HG03571 (cell line): Measurements from ENCODE around the gene PDX1.

Source experiments
- ATAC-seq: cut with Tn5 transposase; IDR thresholded peaks from one replicate; pipeline ENCODE4 v1.9.1; 2021; ENCODE audit not compliant: unreplicated experiment

PDX1 gene

GRCh38 chr13:27919934-27920676 is at the start of gene PDX1:
PDX1 (plus strand) TSS chr13:27920000; CDS start chr13:27920139, 139 bp downstream.
- ATAC-seq = no peak

- no peak for ATAC-seq
Measured at GRCh38 chr13:27878274-27878673, 41.5 kb upstream of the PDX1 start.

- ATAC-seq = no peak
Measured at GRCh38 chr13:27889471-27889870, 30.3 kb upstream of the PDX1 start.

DNA sequence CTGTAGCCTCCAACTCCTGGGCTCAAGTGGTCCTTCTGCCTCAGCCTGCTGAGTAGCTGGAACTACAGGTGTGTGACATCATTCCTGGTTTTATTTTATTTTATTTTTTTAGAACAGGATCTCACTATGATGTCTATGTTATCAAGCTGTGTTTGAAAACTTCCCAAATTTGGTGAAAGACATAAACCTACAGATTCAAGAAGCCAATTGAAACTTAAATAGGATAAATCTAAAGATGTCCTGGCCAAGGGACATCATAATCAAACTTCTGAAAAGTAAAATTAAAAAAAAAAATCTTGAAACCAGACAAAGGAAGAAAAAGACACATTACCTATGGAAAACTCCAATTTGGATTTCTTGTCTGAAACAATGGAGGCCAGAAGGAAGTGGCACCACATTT is 23.1 kb upstream of the PDX1 start:
- no peak for ATAC-seq

DNA sequence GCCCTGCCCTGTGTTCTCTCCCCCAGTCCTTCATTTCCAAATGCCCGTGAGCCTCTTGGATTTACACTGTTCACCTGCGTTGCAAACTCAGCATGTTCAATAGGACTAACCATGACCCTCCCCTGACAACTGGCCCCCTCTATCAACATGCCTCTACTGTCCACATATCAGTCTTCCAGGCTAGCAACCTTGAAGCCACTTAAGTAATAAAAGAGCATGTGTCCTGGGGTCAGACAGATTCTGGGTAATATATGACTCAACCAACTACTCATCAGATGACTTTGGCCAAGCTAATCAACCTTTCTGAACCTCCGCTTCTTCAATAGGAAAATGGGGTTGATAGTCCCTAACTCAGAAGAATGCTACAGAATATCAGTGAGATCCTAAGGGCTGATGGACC is 15.1 kb upstream of the PDX1 start:
- no peak for ATAC-seq

DNA sequence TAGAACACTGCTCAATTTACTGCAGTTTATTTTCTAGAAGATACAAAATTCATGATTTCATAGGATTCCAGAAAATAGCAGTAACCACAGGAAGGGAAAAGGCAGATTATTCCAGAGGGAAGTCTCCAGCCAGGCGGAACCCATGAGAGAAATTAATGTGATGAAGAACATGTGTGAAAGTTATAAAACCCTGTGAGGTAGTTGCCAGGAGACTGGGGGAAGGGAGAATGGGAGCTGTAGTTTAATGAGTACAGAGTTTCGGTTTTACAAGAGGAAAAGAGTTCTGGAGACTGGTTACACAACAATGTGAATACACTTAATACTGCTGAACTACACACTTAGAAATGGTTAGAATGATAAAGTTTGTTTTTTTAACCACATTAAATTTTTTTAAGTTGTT is 14.2 kb upstream of the PDX1 start:
- ATAC-seq = no peak

DNA sequence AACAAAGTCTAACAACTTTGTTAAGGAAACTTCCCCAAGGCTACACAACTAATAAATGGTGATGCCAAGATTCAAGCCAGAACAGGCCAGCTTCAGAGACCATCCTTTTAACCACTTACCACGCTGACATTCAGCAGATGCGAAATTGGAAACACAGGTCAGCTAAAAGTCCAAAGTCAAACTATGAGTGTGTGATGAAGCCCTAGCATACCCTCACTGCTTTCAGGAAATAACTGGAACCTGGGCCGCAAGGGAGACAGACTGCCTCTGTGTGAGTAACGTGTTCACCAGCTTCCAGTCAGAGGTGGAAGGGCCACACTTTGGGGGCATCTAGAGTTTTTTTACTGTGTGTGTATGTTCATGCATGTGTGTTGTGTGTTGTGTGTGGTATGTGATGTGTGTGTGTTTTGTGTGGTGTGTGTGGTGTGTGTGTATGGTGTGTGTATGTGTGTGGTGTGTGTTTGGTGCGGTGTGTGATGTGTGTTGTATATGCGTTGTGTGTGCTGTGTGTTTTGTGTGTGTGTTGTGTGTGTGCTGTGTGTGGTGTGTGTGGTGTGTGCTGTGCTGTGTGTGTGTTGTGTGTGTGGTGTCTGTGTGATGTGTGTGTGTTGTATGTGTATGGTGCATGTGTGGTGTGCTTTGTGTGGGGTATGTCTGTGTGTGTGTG is 12.5 kb upstream of the PDX1 start:
- ATAC-seq = no peak

GRCh38 chr13:27909378-27909777 is 10.4 kb upstream of the PDX1 start:
- no peak for ATAC-seq

DNA sequence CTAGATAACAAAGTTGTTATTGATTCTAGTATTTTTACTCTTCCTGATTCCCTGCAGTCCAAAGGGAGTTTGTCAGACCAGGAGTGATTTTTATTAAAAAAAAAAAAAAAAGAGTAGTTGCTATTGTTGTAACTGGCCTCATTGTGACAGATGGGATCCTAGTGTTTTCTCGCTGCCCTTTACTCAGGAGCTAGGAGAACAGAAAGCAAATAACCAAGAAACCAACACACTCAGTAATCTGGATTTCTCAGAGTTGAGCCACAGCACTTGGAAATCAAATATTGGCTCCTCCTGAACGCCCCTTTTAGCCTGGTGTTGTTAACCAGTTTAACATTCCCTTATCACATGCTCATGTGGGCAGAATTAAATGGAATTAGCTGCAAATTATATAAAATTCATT is 8.3 kb upstream of the PDX1 start:
- ATAC-seq = no peak

DNA sequence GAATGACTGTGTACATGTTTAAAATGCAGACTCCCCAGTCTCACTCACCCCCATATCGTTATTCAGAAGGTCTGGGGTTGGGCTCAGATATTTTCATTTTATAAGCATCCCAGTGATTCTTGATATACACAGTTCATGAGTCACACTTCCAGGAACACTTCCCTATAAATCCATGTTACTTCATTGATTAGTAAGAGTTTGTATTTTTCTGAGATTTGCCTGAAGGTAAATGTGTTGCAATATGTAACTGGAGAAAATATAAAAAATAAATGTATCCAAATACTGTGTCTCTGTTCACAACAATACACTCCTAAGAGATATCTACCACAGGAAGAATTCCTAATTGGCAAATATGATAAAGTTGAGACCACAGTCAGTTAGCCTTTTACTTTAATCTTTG is 6.6 kb upstream of the PDX1 start:
- no peak for ATAC-seq

DNA sequence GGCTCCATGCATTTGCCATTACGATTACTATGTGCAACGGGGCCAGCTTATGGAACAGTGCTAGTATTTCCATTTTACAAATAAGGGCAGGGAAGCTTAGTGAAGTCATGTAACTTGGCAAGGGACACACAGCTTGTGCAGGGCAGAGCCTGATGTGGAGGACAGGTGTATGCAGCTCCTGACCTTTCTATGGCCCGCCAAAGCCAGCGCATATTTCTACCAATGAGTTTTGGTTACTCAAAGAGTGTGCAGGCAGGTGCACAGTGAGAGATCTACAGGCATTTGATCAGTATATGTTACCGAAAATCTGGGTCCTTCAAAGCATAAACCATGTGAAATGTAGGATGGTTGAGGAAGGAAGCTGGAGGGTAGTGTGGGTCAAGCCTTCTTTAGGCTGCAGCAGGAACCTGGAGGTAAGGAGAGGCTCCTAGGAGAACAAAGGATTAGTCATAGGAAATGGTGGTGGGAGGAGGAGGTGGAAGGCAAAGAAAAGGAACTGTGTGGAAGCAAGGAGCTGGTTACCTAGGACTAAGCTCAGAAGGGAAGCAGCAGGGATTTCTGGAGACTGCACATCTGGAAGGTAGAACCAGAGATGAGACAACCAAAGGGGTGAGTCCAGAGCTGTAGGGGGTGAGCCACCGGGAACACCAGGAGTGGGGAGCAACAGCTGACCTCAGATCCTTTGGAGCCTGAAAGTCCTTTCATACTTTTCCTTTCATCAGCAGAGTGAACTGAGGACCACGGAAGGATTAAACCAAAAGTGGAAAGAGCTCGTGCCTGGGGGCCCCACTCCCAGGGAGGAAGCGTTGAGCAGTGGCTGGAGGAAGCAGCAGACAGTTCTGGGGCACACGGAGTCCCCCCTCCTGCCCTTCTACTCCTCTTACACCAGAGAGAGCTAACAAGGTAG is 4.2 kb upstream of the PDX1 start:
- no peak for ATAC-seq

- ATAC-seq = no peak
Measured at GRCh38 chr13:27917121-27917947, 2.5 kb upstream of the PDX1 start.

DNA sequence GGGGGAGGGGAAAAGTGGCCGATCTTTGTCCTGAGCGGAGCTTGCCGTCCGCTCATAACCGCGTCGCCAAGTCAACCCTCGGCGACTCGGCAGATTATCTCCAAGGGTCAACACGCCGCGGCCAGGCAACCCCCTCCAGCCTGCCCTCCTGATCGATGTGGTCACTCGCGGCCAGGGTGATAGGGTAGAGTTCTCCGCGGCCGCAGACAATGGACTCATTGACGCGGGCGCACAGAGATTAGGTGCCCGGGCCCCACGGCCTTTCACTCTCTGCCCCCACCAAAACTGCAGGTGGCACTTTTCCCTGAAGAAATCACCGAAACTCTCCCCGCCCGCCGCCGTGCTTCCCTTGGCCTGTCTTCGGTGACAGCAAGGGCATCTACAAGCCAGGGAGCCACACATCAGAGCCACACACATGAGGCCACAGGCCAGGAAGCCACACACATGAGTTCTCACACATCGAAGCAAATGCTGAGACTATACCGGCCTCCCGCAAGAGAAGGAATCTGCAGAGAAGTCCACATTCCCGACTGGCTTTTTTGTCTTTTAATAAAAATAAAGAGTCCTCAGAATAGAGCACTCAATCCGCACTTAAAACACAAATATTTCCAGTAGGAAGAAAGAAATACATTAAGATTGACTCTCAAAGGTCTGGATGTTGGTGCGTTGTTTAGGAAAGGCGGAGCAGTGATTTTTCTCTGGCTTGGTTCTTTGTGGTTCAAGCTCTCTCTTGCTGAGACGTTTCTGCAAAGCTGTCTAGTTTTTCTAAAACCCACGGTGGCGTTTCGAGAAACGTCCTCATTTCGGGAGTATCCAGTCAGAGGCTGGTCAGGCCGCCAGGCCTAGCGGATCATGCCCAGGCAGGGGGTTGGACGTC is 1.5 kb upstream of the PDX1 start:
- ATAC-seq = no peak

DNA sequence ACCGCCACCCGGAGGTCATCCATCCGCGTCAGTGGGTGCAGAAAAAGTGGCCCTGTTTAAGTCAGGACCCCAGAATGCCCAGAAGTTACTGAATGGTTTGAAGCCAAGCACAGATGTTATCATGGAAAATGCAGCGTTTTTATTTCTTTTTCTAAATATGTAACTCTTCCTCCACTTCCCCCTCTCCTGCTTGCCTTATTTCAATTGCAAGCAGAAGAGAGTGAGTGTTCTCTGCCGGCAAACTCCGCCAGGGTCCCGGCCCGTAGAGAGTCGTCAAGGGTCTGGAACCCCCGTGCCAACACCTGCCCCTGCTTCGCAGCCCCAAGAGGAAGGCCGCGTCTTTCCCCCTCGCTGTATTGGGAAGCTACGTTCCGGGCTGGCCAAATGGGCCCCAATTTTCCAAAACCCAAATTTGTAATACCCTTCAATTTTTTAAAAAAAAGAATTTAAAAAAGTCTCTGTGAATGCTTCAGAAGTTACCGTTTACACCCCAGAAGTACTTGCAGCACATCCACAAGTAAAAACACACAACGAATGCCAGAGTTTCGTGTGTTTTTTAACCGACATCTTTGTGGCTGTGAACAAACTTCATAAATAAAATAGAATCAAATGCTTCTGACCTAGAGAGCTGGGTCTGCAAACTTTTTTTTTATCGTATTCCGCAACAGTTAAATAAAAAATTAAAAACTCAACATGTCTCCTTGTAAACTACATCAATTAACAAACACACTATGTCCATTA is 712 bp upstream of the PDX1 start:
- ATAC-seq = no peak

GRCh38 chr13:27919659-27919933 is 204 bp upstream of the PDX1 start:
- ATAC-seq = no peak

- no peak for ATAC-seq
Measured at GRCh38 chr13:27920677-27921420, 1.0 kb downstream of the PDX1 start.

DNA sequence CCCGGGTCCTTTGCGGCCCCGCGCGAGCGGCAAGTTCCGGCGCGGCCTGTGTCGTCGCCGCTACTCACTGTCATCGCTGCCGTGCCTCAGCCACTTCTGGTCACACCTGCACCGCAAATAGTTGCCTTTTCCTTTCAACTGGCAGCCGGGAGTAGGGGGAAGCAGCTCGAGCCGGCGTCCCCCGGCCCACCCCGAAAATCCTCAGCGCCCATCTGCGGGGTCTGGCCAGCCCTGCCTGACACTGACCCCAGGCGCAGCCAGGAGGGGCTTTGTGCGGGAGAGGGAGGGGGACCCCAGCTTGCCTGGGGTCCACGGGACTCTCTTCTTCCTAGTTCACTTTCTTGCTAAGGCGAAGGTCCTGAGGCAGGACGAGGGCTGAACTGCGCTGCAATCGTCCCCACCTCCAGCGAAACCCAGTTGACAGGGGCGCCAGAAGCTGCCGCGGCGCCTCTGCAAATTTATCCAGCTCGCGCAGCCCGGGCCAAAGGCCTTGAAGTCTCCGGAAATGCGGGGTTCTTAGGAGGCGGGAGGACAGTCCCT is 1.7 kb downstream of the PDX1 start:
- no peak for ATAC-seq
